HG02970 (cell line): Measurements from ENCODE around the gene PSMD1.
"Not testable (repeated sequence)": the region's sequence is repeated elsewhere in the genome, so short reads cannot be mapped to it uniquely, and the experiment has no call there.

ENCODE experiments used
- ATAC-seq: cut with Tn5 transposase; IDR thresholded peaks from one replicate; pipeline ENCODE4 v1.9.1; 2021; ENCODE audit warnings: mild to moderate bottlenecking, moderate library complexity, moderate number of reproducible peaks; ENCODE audit not compliant: unreplicated experiment, low FRiP score

The PSMD1 gene

GRCh38 chr2:231139796-231140195, 83.1 kb downstream of the PSMD1 start:
- ATAC-seq, result no peak

DNA sequence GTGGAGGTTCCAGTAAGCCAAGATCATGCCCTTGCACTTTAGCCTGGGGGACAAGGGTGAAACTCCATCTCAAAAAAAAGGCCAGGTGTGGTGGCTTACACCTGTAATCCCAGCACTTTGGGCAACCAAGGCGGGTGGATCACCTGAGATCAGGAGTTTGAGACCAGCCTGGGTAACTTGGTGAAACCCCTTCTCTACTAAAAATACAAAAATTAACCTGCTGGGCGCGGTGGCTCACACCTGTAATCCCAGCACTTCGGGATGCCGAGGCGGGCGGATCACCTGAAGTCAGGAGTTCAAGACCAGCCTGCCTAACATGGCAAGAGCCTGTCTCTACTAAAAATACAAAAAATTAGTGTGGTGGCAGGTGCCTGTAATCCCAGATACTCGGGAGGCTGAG, 84.1 kb downstream of the PSMD1 start:
- not testable (repeated sequence) for ATAC-seq

- no peak for ATAC-seq
Observed at GRCh38 chr2:231144896-231145295, 88.2 kb downstream of the PSMD1 start.

- ATAC-seq, result no peak
Observed at GRCh38 chr2:231146665-231147064, 90.0 kb downstream of the PSMD1 start.

DNA sequence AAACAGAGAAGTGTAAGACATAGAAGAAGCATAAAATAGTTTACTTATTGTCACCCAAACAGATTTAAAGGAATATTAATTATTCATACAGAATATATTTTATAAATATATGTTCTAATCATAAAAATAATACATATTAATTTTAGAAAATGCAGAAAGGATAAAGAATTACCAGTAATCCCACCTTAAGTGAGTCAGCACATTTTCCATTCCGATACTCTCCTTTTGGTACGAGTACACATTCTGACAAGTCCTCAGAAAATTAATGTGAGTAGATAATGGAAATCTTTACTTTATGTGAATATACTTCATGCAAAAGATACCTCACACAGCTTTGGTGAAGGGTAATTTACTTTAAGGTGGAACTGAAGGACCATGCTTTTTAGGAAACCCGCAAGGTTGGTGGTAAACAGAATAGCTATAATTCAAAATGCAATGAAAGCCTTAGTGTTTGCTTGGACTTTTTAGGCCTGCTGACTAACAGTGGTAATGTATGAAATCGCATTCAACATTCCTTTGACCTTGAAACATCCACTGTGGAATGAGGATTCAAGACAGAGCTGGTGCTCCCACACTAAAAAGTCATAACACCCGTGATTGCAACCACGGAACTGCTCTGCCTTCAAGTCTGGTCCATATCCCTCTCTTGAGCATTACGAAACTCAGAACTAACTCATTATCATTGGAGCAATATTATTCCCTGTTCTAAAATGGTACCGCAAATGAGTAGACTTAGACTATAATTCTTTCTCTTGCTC, 96.3 kb downstream of the PSMD1 start:
- no peak for ATAC-seq

- ATAC-seq, result no peak
Observed at GRCh38 chr2:231159306-231159705, 102.6 kb downstream of the PSMD1 start.

DNA sequence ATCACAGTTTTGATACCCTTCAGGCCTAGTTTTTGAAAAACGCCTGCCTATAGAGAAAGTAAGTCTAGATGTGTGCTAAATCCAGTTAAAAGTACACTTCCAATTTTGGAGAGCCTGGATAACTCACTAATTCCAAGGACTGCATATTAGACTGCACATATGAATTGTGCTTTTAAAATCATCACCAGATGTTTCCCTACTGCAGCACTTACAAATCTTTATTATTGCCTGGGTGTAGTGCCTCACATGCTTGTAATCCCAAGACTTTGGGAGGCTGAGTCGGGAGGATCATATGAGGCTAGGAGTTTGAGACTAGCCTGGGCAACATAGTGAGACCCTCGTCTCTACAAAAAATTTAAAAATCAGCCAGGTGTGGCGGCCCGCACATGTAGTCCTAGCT, 104.0 kb downstream of the PSMD1 start:
- no peak for ATAC-seq

GRCh38 chr2:231161252-231161839, 104.7 kb downstream of the PSMD1 start:
- ATAC-seq, result no peak

DNA sequence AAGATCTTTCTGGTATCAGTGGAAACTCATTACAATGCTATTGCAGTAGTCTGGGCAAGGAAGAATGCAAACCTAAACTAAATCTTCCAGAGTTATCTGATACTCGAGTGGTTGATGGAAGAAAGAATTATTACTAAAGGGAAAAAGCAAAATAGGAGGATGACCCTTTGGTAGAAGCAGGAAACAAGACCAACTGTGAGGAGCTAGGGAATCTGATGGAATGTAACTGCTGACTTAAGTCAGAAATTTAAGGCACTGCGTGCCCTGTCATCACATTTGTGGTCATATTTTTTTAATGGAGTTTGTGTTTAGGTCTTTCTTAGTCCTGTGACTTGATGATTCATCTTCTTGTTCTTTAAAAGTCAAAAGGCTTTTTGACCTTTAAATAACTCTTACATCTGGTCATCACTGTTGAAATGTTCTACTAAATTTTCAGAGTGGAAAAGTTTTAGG, 105.2 kb downstream of the PSMD1 start:
- ATAC-seq, result no peak

DNA sequence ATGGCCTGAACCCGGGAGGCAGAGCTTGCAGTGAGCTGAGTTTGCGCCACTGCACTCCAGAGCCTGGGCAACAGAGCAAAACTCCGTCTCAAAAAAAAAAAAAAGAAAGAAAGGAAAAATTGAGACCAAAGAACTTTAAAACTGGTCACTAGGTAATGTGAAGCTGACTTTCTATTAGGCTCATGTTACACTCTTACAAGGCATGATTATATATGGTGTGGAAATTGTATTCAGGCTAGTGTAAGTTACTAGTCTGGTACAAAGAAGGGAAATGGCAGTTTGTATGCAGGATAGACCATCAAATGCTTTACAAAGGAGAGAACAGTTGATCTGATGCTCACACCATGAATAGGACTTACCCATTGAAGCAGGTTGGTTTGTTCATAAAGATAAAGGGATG, 106.3 kb downstream of the PSMD1 start:
- no peak for ATAC-seq

DNA sequence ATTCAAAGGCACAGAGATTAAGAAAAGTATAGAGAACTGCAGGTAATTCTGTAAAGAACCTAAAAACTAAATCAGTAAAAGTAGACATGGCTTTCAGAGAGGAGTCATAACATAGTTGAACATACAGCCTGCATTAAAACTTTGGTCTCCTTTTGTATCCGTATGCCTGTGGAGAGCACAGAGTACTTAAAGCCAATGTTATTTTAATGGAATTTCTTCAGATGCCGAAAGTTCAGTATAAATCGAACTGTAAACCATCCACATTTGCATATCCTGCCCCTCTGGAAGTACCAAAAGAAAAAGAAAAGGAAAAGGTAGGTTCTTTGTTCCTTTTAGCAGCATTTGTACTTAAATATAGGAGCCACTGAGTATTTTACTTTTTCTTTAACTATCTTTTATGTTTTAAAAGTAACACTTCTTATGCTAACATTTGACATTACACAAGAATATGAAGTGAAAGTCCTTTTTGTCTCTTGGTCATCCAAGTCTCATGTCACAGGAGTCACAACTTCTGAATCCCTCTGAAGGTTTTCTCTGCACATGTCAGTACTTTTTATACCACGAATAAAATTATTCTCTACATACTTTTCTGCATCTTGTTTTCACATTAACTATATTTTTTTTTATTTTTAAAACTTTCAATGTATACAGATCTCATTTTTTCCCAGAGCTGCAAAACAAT, 106.9 kb downstream of the PSMD1 start:
- no peak for ATAC-seq

DNA sequence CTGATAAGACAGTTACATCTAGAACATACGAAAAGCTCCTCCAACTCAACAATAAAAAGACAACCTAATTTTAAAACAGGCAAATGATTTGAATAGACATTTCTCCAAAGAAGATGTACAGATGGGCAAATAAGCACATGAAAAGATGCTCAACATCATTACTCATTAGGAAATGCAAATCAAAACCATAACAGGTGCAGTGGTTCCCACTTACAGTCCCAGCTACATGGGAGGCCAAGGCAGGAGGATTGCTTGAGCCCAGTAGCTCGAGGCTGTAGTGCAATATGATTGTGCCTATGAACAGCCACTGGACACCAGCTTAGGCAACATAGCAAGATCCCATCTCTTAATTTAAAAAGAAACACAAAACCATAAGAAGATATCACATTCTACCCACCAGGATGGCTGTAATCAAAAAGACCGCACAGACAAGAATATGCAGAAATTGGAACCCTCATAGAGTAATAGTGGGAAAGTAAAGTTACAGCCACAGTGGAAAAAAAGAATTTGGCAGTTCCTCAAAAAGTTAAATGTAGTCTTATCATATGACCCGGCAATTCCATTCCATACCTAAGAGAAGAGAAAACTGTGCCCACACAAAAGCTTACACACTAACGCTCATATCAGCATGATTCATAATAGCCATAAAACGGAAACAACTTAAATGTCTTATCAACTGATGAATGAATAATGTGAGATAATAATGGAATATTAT, 111.2 kb downstream of the PSMD1 start:
- ATAC-seq, result no peak

GRCh38 chr2:231168460-231169139, 111.9 kb downstream of the PSMD1 start:
- no peak for ATAC-seq

DNA sequence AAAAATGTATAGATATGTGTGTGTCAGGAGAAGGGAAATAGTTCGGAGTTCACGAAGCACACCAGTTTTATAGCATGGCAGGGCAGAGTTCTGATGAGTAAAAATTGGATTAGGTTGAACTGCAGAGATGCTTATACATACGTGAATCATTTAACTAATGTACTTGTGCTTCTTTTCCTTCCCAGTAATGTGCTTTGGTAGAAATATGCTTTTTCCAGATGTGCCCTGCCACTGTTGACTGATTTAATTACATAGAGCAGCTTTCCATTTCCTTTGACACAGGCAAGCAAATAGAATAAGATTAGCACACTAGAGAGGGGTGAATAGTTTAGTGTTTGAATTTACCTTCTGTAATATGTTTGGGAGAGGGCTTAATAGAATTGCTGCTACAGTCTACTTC, 112.8 kb downstream of the PSMD1 start:
- no peak for ATAC-seq

- ATAC-seq, result no peak
Observed at GRCh38 chr2:231170055-231170454, 113.4 kb downstream of the PSMD1 start.

GRCh38 chr2:231172025-231172424, 115.4 kb downstream of the PSMD1 start:
- no peak for ATAC-seq

DNA sequence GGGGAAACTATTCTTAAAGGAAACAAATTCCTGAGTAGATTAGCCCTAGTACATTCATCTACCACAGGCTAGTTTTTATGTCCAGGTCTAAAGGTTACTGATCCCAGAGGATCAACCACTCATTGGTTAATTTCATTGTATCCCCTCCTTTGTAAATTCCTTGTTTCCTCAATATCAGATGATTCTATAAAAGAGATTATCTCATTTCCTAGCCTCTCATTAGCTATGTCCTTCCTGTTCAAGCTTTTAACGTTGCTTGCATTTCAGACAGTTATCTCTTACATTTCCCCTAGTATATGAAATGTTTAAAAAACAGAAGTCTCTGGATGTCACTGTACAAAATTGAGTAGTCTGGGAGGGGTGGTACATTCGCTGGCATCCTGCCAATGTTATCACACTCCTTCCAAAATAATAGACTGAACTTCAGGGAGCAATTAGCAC, 117.6 kb downstream of the PSMD1 start:
- ATAC-seq, result no peak

DNA sequence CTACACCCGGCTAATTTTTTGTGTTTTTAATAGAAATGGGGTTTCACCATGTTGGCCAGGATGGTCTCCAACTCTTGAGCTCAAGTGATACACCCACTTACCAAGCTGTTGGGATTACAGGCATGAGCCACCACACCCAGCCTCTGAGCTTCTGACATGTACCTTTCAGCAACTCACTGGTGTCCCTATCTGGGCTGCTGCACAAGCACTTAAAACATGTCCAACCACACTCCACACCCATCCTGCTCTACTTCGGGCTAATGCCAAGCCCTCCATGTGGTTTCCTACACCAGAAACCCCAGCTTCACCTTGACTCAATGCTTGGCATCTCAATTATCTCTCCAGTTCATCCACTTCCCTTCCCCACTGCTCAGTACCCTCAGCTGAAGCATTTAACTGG, 119.4 kb downstream of the PSMD1 start:
- ATAC-seq, result no peak

GRCh38 chr2:231177156-231178025, 120.7 kb downstream of the PSMD1 start:
- no peak for ATAC-seq
